B cell (primary cell): Measurements from ENCODE around the gene ZFR. TPM values are rescaled to one million over a fixed set of nuclear protein-coding genes. Genes with fewer than 3 reads are reported as not detected.

Experiments used
- ATAC-seq: fragments of 200-7000 bp; cut with Tn5 transposase; one replicate; pipeline ENCODE4 v1.10.0; 2021; ENCODE audit warnings: low read depth, mild to moderate bottlenecking, moderate number of reproducible peaks, moderate library complexity
- CTCF ChIA-PET: fragments of 350-600 bp; sonication (Branson Sonifier 250); formaldehyde crosslinking; loops from one replicate; lab custom pipeline; 2021; ENCODE audit warnings: antibody characterized with exemption, inconsistent platforms; lab: Charles Lee
- POLR2A ChIA-PET: fragments of 350-600 bp; sonication (Branson Sonifier 250); formaldehyde crosslinking; loops from one replicate; lab custom pipeline; 2021; ENCODE audit warnings: antibody characterized with exemption; lab: Charles Lee
- DNase-seq: peaks from one replicate; pipeline ENCODE4 v3.0.0; 2013
- H2AFZ ChIP-seq: 2 replicates; pipeline ENCODE4 v1.6.1; 2012; ENCODE audit warnings: mild to moderate bottlenecking, low read depth, low read length; ENCODE audit not compliant: insufficient read depth, poor library complexity, severe bottlenecking
- H3K27ac ChIP-seq, 2 donors: 1 replicate in 1 of 2; 2 replicates in 1 of 2; pipeline ENCODE4 v1.5.1; 2012 to 2013; ENCODE audit warnings: low read length in 2 of 2, mild to moderate bottlenecking in 2 of 2, moderate library complexity in 1 of 2
- H3K27me3 ChIP-seq, 4 experiments: fragments of 200-600 bp in 1 of 4; sonication (generic) in 1 of 4; replicated peaks in 1 of 4; 1 replicate in 2 of 4; 2 replicates in 2 of 4; pipeline versions ENCODE4 v1.6.1 to v1.7.0; 2013 to 2016; ENCODE audit warnings: low read length in 3 of 4, mild to moderate bottlenecking in 2 of 4, mixed read lengths in 1 of 4, moderate library complexity in 1 of 4; ENCODE audit not compliant: insufficient read depth in 4 of 4, control insufficient read depth in 3 of 4; ENCODE audit errors: control extremely low read depth in 1 of 4
- H3K36me3 ChIP-seq, 2 experiments: replicated peaks in 1 of 2; 1 replicate in 1 of 2; 2 replicates in 1 of 2; pipeline versions ENCODE4 v1.6.1 to v1.7.1; 2013; ENCODE audit warnings: low read length in 1 of 2; ENCODE audit not compliant: insufficient read depth in 2 of 2, control insufficient read depth in 1 of 2; ENCODE audit errors: control extremely low read depth in 1 of 2, extremely low read depth in 1 of 2
- H3K4me1 ChIP-seq, 2 donors: fragments of 200-600 bp in 1 of 2; sonication (generic) in 1 of 2; 1 replicate in 1 of 2; 2 replicates in 1 of 2; pipeline versions ENCODE4 v1.5.1 to v1.6.1; 2013 to 2017; ENCODE audit warnings: low read length in 2 of 2; ENCODE audit not compliant: control insufficient read depth in 2 of 2, insufficient read depth in 2 of 2
- H3K4me2 ChIP-seq: replicated peaks from 2 replicates; pipeline ENCODE3; 2012; ENCODE audit warnings: mild to moderate bottlenecking, low read depth, low read length; ENCODE audit not compliant: poor library complexity, severe bottlenecking
- H3K4me3 ChIP-seq, 5 experiments: fragments of 200-600 bp in 1 of 5; sonication (generic) in 1 of 5; 1 replicate in 3 of 5; 2 replicates in 2 of 5; pipeline versions ENCODE4 v1.5.1 to v1.7.0; 2011 to 2016; ENCODE audit warnings: low read length in 4 of 5, mild to moderate bottlenecking in 4 of 5, low read depth in 2 of 5, control low read depth in 1 of 5, moderate library complexity in 1 of 5; ENCODE audit not compliant: insufficient read depth in 1 of 5; ENCODE audit errors: control extremely low read depth in 1 of 5, extremely low read depth in 1 of 5
- H3K79me2 ChIP-seq: fragments of 200-600 bp; sonication (generic); one replicate; pipeline ENCODE4 v1.6.0; 2016; ENCODE audit warnings: low read length; ENCODE audit not compliant: control insufficient read depth, insufficient read depth
- H3K9ac ChIP-seq: fragments of 200-600 bp; sonication (generic); 2 replicates; pipeline ENCODE4 v1.6.1; 2017; ENCODE audit warnings: mild to moderate bottlenecking, low read length, moderate library complexity
- H3K9me3 ChIP-seq, 3 donors: one replicate each; pipeline versions ENCODE4 v1.6.1 to v1.7.1; 2013; ENCODE audit warnings: low read length in 2 of 3; ENCODE audit not compliant: control insufficient read depth in 2 of 3, insufficient read depth in 1 of 3; ENCODE audit errors: control extremely low read depth in 1 of 3
- H4K20me1 ChIP-seq: 2 replicates; pipeline ENCODE4 v1.6.0; 2012; ENCODE audit warnings: mild to moderate bottlenecking, low read length; ENCODE audit not compliant: insufficient read depth, control insufficient read depth, poor library complexity, severe bottlenecking
- H3K27ac Mint-ChIP-seq: one replicate; pipeline ENCODE4 v1.8.0; 2021; ENCODE audit warnings: mixed read lengths
- H3K27me3 Mint-ChIP-seq: one replicate; pipeline ENCODE4 v1.8.0; 2021; ENCODE audit warnings: mixed read lengths
- H3K4me1 Mint-ChIP-seq: one replicate; pipeline ENCODE4 v1.8.0; 2021; ENCODE audit warnings: mixed read lengths
- H3K4me3 Mint-ChIP-seq: one replicate; pipeline ENCODE4 v1.8.0; 2021; ENCODE audit warnings: mixed read lengths
- H3K9me3 Mint-ChIP-seq: one replicate; pipeline ENCODE4 v1.8.0; 2022; ENCODE audit warnings: mixed read lengths; ENCODE audit not compliant: insufficient read depth
- EZH2 ChIP-seq: IDR thresholded peaks from 2 replicates; pipeline ENCODE4 v1.6.1; 2012; ENCODE audit warnings: borderline replicate concordance, low read depth, mild to moderate bottlenecking, moderate library complexity, low read length; ENCODE audit not compliant: insufficient read depth, poor library complexity, severe bottlenecking
- WGBS: methylation state at CpG from one replicate; pipeline ENCODE4 v1.1.5; 2013; ENCODE audit warnings: missing lambda C conversion rate; ENCODE audit not compliant: insufficient coverage; 5-methylcytosine and 5-hydroxymethylcytosine counted together
- intact Hi-C: fragments of 100-400 bp; cut with micrococcal nuclease; formaldehyde crosslinking; loops from one replicate; pipeline ENCODE4 v1.10.0; 2022
- polyA plus RNA-seq: library from polyadenylated mRNA; depleted of rRNA; stranded (reverse); fragments of >200 nt; gene quantifications from 2 replicates; pipeline ENCODE4 v1.2.3, GENCODE V29; 2012
- total RNA-seq, 2 donors: library from RNA; stranded (reverse); fragments of 120-200 nt in 1 of 2; gene quantifications; 1 replicate in 1 of 2; 2 replicates in 1 of 2; pipeline versions ENCODE4 v1.2.3 to v1.2.4, GENCODE V29; 2013 to 2022
- TF ChIP-seq, protein P1 (sequence below): fragments of 200-600 bp; IDR thresholded peaks from one replicate; pipeline ENCODE4 v1.8.0; 2022; ENCODE audit warnings: antibody characterized with exemption, mild to moderate bottlenecking

Gene ZFR
- total and polyA plus RNA-seq, 2 donors (not counting 1 experiment from before 2014, with no cell fraction given), result 31.4 to 69.0 TPM

DNA sequence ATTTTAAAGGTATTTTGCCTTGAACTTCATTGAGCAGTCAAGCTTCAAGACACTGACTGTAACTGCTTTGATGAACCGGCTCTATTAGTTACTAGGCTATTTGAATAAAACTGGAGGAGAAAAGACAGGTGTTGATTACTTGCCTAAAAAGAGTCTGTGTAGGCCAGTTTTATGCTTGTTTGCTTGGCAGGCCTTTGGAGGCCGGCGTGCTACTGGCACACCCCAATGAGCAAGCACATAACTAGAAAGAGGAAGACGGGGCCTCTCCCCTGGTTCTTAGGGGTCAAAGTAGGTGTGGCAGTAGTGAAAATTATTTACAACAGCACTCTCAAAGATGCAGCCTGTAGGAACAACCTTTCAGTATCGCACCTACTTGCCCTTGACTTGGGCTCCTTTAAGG is 2.1 kb upstream of the ZFR start:
- peak overlapping the region; percentile 52 for H3K4me3 Mint-ChIP-seq
- H3K27me3 ChIP-seq, result no peaks in the 10 kb centered on the region
- DNase-seq (peak; percentile 81), ATAC-seq (peak; percentile 40)
- CTCF ChIA-PET, result interaction anchor here (1.3 kb wide), 1 partner anchor 143 kb away, joined by 5 read pairs; no protein-coding TSS in a partner anchor
- H3K9me3 Mint-ChIP-seq, result no peaks in the 10 kb centered on the region
- peak overlapping the region in 1 of 5 experiments; percentile 26 for H3K4me3 ChIP-seq
- H3K4me1 ChIP-seq, result peaks cover 36 to 42% of the 10 kb centered on the region in 2 donors
- POLR2A ChIA-PET, result no interaction called here
- peaks cover 33% of the 10 kb centered on the region for H3K79me2 ChIP-seq
- peak overlapping the region; percentile 50 for H2AFZ ChIP-seq
- intact Hi-C loops, result loop anchor here (1.0 to 5.0 kb wide), 2 partner anchors 41 to 134 kb away; partner anchors contain the start of gene MTMR12
- H3K4me1 Mint-ChIP-seq, result peaks cover 48% of the 10 kb centered on the region
- no peaks in the 10 kb centered on the region for H3K9me3 ChIP-seq
- H3K9ac ChIP-seq, result peak overlapping the region; percentile 2
- no peaks in the 10 kb centered on the region for H3K36me3 ChIP-seq
- no peaks in the 10 kb centered on the region for H3K27me3 Mint-ChIP-seq
- TF ChIP-seq, protein P1, sequence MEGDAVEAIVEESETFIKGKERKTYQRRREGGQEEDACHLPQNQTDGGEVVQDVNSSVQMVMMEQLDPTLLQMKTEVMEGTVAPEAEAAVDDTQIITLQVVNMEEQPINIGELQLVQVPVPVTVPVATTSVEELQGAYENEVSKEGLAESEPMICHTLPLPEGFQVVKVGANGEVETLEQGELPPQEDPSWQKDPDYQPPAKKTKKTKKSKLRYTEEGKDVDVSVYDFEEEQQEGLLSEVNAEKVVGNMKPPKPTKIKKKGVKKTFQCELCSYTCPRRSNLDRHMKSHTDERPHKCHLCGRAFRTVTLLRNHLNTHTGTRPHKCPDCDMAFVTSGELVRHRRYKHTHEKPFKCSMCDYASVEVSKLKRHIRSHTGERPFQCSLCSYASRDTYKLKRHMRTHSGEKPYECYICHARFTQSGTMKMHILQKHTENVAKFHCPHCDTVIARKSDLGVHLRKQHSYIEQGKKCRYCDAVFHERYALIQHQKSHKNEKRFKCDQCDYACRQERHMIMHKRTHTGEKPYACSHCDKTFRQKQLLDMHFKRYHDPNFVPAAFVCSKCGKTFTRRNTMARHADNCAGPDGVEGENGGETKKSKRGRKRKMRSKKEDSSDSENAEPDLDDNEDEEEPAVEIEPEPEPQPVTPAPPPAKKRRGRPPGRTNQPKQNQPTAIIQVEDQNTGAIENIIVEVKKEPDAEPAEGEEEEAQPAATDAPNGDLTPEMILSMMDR, result no peak
- TF ChIP-seq EZH2, result no peak
- H3K27ac Mint-ChIP-seq, result peak overlapping the region; percentile 90
- 0% methylated on average over 2 of the region's 5 CpGs for WGBS
- peaks cover 5% of the 10 kb centered on the region for H4K20me1 ChIP-seq
- peak overlapping the region; percentile 53 for H3K4me2 ChIP-seq
- peak overlapping the region; percentile 52 to 74 for H3K27ac ChIP-seq

DNA sequence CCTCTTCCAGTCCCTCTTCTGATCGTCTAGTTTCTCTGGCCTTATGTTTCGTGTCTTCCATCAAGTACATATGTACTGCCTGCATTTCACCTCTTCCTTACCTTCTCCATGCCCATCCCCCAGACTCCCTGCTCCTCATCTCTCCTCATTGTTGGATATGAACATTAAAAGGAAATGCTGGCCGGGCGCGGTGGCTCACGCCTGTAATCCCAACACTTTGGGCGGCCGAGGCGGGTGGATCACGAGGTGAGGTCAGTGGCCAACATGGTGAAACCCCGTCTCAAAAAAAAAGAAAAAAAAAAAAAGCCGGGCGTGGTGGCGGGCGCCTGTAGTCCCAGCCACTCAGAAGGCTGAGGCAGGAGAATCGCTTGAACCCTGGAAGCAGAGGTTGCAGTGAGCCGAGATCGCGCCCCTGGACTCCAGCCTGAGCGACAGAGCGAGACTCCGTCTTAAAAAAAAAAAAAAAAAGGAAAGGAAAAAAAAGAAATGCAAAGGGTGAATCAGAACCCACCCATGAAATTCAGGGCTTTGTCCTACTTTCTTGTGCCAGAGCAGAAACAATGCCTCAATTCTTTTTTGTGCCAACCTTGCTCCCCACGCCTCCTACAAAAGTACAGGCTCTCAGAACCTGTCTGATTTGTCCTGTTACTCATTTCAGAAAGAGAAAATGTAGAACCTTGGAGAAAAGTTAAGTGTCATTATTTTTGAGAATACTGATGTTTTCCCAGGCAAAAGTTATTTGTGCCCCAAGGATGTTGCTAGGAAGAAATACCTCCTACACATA is 1.5 kb upstream of the ZFR start:
- intact Hi-C loops, result loop anchor here (1.0 to 5.0 kb wide), 2 partner anchors 41 to 134 kb away; partner anchors contain the start of gene MTMR12
- TF ChIP-seq, protein P1, result no peak
- TF ChIP-seq EZH2, result no peak
- ChIA-PET POLR2A (no interaction called here), CTCF (interaction anchor here (0.6 to 1.6 kb wide), 2 partner anchors 145 to 1555 kb away, joined by 4 to 8 read pairs; no protein-coding TSS in a partner anchor)
- no peak for DNase-seq
- Histone ChIP-seq H2AFZ (peak overlapping the region; percentile 50), H3K4me3 (peak overlapping the region in 1 of 5 experiments; percentile 26), H3K27ac (peak overlapping the region; percentile 52 to 92), H4K20me1 (peaks cover 5% of the 10 kb centered on the region), H3K4me1 (peaks cover 36 to 42% of the 10 kb centered on the region in 2 donors), H3K27me3 (no peaks in the 10 kb centered on the region), H3K9me3 (no peaks in the 10 kb centered on the region), H3K79me2 (peaks cover 39% of the 10 kb centered on the region), H3K4me2 (peak overlapping the region; percentile 53), H3K36me3 (no peaks in the 10 kb centered on the region), H3K9ac (peak overlapping the region; percentile 2)
- H3K27me3 Mint-ChIP-seq, result no peaks in the 10 kb centered on the region
- ATAC-seq, result no peak
- H3K9me3 Mint-ChIP-seq, result no peaks in the 10 kb centered on the region
- WGBS, result 100% methylated on average over 2 of the region's 23 CpGs
- H3K27ac Mint-ChIP-seq, result peak overlapping the region; percentile 96
- H3K4me1 Mint-ChIP-seq, result peaks cover 53% of the 10 kb centered on the region
- H3K4me3 Mint-ChIP-seq, result peak overlapping the region; percentile 91
